ENCODE results near the gene SHB.
A peak's percentile ranks its signal among the peaks of the same experiment; 100 is the strongest.

SHB gene

GRCh38 chr9:37956904-37957663 is 111.9 kb downstream of the SHB start:
- peaks cover 12% of the 10 kb centered on the region for H3K36me3 ChIP-seq (replicated peaks; ENCODE audit: low read depth, low read length)
- H3K27me3 ChIP-seq (ENCODE audit: low read depth, low read length): no peaks in the 10 kb centered on the region
- no peak overlapping the region for H3K9ac ChIP-seq (ENCODE audit: low read length)
- H4K20me1 ChIP-seq (ENCODE audit: insufficient read depth, low read length): no peaks in the 10 kb centered on the region
- H3K4me3 ChIP-seq (ENCODE audit: low read length): no peak overlapping the region
- no peak overlapping the region for H3K4me2 ChIP-seq (ENCODE audit: low read length)
- no peaks in the 10 kb centered on the region for H3K9me3 ChIP-seq (ENCODE audit: insufficient read depth, low read length)
- H2AFZ ChIP-seq (ENCODE audit: low read depth, low read length): no peak overlapping the region
- no peaks in the 10 kb centered on the region for H3K79me2 ChIP-seq (ENCODE audit: low read length)
- TF ChIP-seq CTCF (IDR thresholded peaks at IDR 0.05; ENCODE audit: low read depth, low read length) (no peak), EZH2phosphoT487 (IDR thresholded peaks at IDR 0.05; ENCODE audit: low read depth) (no peak)
- peaks cover 48% of the 10 kb centered on the region for H3K4me1 ChIP-seq (ENCODE audit: low read length)
- H3K27ac ChIP-seq (ENCODE audit: low read length): no peak overlapping the region

GRCh38 chr9:37956423-37956820 is 112.6 kb downstream of the SHB start:
- H3K4me3 ChIP-seq (ENCODE audit: low read length): no peak overlapping the region
- no peaks in the 10 kb centered on the region for H3K27me3 ChIP-seq (ENCODE audit: low read depth, low read length)
- no peak overlapping the region for H2AFZ ChIP-seq (ENCODE audit: low read depth, low read length)
- H3K4me2 ChIP-seq (ENCODE audit: low read length): no peak overlapping the region
- H3K9me3 ChIP-seq (ENCODE audit: insufficient read depth, low read length): no peaks in the 10 kb centered on the region
- H3K9ac ChIP-seq (ENCODE audit: low read length): no peak overlapping the region
- no peaks in the 10 kb centered on the region for H3K79me2 ChIP-seq (ENCODE audit: low read length)
- no peaks in the 10 kb centered on the region for H4K20me1 ChIP-seq (ENCODE audit: insufficient read depth, low read length)
- peaks cover 51% of the 10 kb centered on the region for H3K4me1 ChIP-seq (ENCODE audit: low read length)
- TF ChIP-seq CTCF (IDR thresholded peaks at IDR 0.05; ENCODE audit: low read depth, low read length) (no peak), EZH2phosphoT487 (IDR thresholded peaks at IDR 0.05; ENCODE audit: low read depth) (no peak)
- H3K27ac ChIP-seq (ENCODE audit: low read length): no peak overlapping the region
- peaks cover 12% of the 10 kb centered on the region for H3K36me3 ChIP-seq (replicated peaks; ENCODE audit: low read depth, low read length)

- H3K4me1 ChIP-seq (ENCODE audit: low read length): peaks cover 49% of the 10 kb centered on the region
- no peak overlapping the region for H3K9ac ChIP-seq (ENCODE audit: low read length)
- no peaks in the 10 kb centered on the region for H3K9me3 ChIP-seq (ENCODE audit: insufficient read depth, low read length)
- no peak overlapping the region for H2AFZ ChIP-seq (ENCODE audit: low read depth, low read length)
- H3K36me3 ChIP-seq (replicated peaks; ENCODE audit: low read depth, low read length): peaks cover 12% of the 10 kb centered on the region
- no peak overlapping the region for H3K27ac ChIP-seq (ENCODE audit: low read length)
- H3K27me3 ChIP-seq (ENCODE audit: low read depth, low read length): no peaks in the 10 kb centered on the region
- TF ChIP-seq EZH2phosphoT487 (IDR thresholded peaks at IDR 0.05; ENCODE audit: low read depth) (no peak), CTCF (IDR thresholded peaks at IDR 0.05; ENCODE audit: low read depth, low read length) (no peak)
- no peak overlapping the region for H3K4me2 ChIP-seq (ENCODE audit: low read length)
- no peaks in the 10 kb centered on the region for H4K20me1 ChIP-seq (ENCODE audit: insufficient read depth, low read length)
- H3K4me3 ChIP-seq (ENCODE audit: low read length): no peak overlapping the region
- no peaks in the 10 kb centered on the region for H3K79me2 ChIP-seq (ENCODE audit: low read length)
Measured at GRCh38 chr9:37955781-37956422, 113.1 kb downstream of the SHB start.

- Histone ChIP-seq H3K4me3 (ENCODE audit: low read length) (peak overlapping the region; percentile 64), H3K27me3 (ENCODE audit: low read depth, low read length) (no peaks in the 10 kb centered on the region), H3K9me3 (ENCODE audit: insufficient read depth, low read length) (no peaks in the 10 kb centered on the region), H3K4me1 (ENCODE audit: low read length) (peaks cover 49% of the 10 kb centered on the region), H2AFZ (ENCODE audit: low read depth, low read length) (no peak overlapping the region), H3K27ac (ENCODE audit: low read length) (peak overlapping the region; percentile 88), H3K4me2 (ENCODE audit: low read length) (peak overlapping the region; percentile 84), H3K79me2 (ENCODE audit: low read length) (no peaks in the 10 kb centered on the region), H3K9ac (ENCODE audit: low read length) (peak overlapping the region; percentile 15; the same call in 1 of the 2 replicates), H3K36me3 (replicated peaks; ENCODE audit: low read depth, low read length) (peaks cover 12% of the 10 kb centered on the region), H4K20me1 (ENCODE audit: insufficient read depth, low read length) (no peaks in the 10 kb centered on the region)
- TF ChIP-seq EZH2phosphoT487 (IDR thresholded peaks at IDR 0.05; ENCODE audit: low read depth) (no peak), CTCF (IDR thresholded peaks at IDR 0.05; ENCODE audit: low read depth, low read length) (no peak)
Measured at GRCh38 chr9:37954581-37954981, 114.4 kb downstream of the SHB start.
